Tibial artery (tissue), 4 donors: Measurements from ENCODE around the gene MBNL2.

Source experiments
- DNase-seq, 2 donors: peaks; one replicate each; pipeline ENCODE4 v3.0.0-alpha.2; 2019
- H3K27ac ChIP-seq, 2 donors: fragments of 200-600 bp; sonication (generic) in 1 of 2; 1 replicate in 1 of 2; 2 replicates in 1 of 2; pipeline ENCODE4 v1.5.1; 2018 to 2019; ENCODE audit warnings: mild to moderate bottlenecking in 1 of 2
- H3K27me3 ChIP-seq, 2 donors: fragments of 200-600 bp; sonication (generic) in 1 of 2; one replicate each; pipeline versions ENCODE4 v1.5.1 to v1.6.0; 2016 to 2019
- H3K36me3 ChIP-seq, 3 donors: fragments of 200-600 bp; sonication (generic) in 2 of 3; one replicate each; pipeline ENCODE4 v1.5.1; 2016 to 2019; ENCODE audit warnings: mild to moderate bottlenecking in 2 of 3
- H3K4me1 ChIP-seq, 4 donors: fragments of 200-600 bp; sonication (generic) in 2 of 4; 1 replicate in 3 of 4; 2 replicates in 1 of 4; pipeline ENCODE4 v1.5.1; 2016 to 2019
- H3K4me3 ChIP-seq, 2 donors: fragments of 200-600 bp; sonication (generic) in 1 of 2; 1 replicate in 1 of 2; 2 replicates in 1 of 2; pipeline ENCODE4 v1.5.1; 2018 to 2019; ENCODE audit warnings: mild to moderate bottlenecking in 2 of 2
- H3K9me3 ChIP-seq, 3 donors: fragments of 200-600 bp; sonication (generic) in 1 of 3; one replicate each; pipeline ENCODE4 v1.5.1; 2016 to 2019
- intact Hi-C: fragments of 100-400 bp; cut with DNase I; formaldehyde crosslinking; loops from one replicate; pipeline ENCODE4 v1.15.0; 2023; ENCODE audit warnings: low total_unique reads
- TF ChIP-seq, protein P1 (sequence below), 2 experiments: fragments of 200-600 bp in 1 of 2; fragments of 450-650 bp in 1 of 2; IDR thresholded peaks; one replicate each; pipeline ENCODE4 v1.5.1; 2017 to 2019; ENCODE audit warnings: antibody characterized with exemption in 2 of 2, mild to moderate bottlenecking in 1 of 2, moderate library complexity in 1 of 2

Gene MBNL2

DNA sequence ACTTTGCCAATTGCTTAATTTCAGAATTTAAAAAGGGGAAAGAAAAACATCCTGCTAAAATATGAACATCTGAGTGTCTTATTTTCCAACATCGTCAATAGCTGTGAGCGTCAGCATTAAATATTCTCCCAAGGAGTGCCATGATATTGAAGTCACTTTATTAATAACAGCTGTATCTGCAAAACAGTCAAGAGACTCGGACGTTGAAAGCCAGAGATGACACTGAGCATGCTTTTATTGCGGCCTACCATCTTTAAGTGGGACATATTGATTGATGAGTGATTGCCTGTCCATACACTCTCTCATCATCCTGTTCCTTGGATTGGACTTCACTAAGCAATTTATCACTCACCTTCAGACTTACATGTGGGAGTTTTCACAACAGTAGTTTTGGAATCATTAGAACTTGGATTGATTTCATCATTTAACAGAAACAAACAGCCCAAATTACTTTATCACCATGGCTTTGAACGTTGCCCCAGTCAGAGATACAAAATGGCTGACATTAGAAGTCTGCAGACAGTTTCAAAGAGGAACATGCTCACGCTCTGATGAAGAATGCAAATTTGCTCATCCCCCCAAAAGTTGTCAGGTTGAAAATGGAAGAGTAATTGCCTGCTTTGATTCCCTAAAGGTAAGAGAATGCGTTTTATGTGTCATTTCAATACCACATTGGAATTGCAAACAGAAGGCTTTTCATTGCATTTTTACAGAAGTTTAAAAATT is 53.8 kb downstream of the MBNL2 start:
- peaks cover 0 to 97% (median 71%) of the 10 kb centered on the region in 4 donors for H3K4me1 ChIP-seq
- H3K36me3 ChIP-seq = no peaks in the 10 kb centered on the region
- no peak overlapping the region for H3K4me3 ChIP-seq
- intact Hi-C loops = no loop called here
- no peak for DNase-seq
- TF ChIP-seq, protein P1, sequence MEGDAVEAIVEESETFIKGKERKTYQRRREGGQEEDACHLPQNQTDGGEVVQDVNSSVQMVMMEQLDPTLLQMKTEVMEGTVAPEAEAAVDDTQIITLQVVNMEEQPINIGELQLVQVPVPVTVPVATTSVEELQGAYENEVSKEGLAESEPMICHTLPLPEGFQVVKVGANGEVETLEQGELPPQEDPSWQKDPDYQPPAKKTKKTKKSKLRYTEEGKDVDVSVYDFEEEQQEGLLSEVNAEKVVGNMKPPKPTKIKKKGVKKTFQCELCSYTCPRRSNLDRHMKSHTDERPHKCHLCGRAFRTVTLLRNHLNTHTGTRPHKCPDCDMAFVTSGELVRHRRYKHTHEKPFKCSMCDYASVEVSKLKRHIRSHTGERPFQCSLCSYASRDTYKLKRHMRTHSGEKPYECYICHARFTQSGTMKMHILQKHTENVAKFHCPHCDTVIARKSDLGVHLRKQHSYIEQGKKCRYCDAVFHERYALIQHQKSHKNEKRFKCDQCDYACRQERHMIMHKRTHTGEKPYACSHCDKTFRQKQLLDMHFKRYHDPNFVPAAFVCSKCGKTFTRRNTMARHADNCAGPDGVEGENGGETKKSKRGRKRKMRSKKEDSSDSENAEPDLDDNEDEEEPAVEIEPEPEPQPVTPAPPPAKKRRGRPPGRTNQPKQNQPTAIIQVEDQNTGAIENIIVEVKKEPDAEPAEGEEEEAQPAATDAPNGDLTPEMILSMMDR (IDR thresholded peaks at IDR 0.05) = no peak
- peak overlapping the region; percentile 65 to 72 for H3K27ac ChIP-seq
- no peaks in the 10 kb centered on the region for H3K9me3 ChIP-seq
- no peaks in the 10 kb centered on the region for H3K27me3 ChIP-seq

DNA sequence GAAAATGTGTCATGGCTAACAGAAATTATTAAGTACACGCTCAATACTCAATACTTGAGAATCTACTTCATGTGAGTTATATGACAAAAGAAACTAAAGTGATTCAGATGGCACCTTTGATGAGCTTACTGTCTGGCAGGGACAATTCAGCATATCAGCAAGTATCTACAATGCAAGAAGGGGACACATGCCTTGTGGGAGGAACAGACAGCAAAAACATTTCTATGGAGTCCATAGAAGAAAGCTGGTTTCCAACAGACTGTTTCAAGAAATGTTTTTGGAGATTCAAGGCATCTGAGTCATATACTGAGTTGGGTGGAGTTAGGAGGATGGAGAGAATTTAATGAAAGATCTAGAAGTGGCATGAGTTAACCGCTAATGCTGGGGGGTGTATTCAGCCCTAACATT is 54.7 kb downstream of the MBNL2 start:
- DNase-seq = no peak
- TF ChIP-seq, protein P1 (IDR thresholded peaks at IDR 0.05) = no peak
- Histone ChIP-seq H3K9me3 (no peaks in the 10 kb centered on the region), H3K27ac (peak overlapping the region; percentile 39 to 47), H3K4me3 (no peak overlapping the region), H3K36me3 (no peaks in the 10 kb centered on the region), H3K4me1 (peaks cover 0 to 99% (median 72%) of the 10 kb centered on the region in 4 donors), H3K27me3 (no peaks in the 10 kb centered on the region)
- intact Hi-C loops = no loop called here

DNA sequence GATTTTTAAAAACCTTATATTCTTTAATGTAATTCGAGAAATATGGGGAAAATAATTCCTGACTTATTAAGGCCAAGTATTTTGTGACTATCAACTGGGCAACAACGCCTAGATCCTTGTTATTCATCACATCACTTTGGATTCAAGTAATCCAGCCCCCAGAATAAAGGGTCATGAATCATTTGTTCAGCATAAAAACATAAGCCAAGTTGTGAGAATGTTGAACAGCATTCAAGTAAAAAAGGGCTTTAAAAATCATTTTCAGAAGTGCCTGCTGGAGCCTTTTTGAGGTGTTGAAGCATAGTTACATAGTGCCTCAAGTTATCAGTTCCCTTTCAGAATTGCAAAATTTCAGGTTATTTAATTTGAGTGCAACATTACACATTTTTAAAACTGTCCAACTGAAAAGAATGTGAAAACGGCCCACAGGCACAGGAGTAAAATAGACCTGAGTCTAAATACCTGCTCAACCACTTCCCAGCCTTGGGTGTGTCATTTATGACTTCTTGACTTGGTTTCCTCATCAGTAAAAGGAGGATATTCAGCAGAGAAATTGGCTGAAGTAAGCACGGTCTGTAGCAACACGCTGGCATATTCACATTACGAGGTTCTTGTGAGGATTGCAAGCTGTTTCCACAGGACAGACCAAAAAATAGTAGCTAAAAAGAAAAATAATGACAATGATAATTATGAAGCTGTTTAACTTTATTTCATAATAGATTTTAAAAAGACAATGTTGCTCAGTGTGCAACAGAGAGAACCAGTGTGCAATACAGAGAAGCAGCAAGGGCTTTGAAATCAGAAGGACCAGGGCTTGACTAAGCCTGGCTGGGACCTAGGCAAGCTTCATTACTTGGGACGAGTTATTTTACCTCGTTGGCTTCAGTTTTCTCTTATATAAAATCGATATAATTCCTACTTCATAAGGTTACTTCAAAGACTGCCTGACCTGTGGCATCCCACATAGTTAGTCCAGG is 56.6 kb downstream of the MBNL2 start:
- DNase-seq = no peak
- intact Hi-C loops = no loop called here
- Histone ChIP-seq H3K36me3 (no peaks in the 10 kb centered on the region), H3K4me3 (no peak overlapping the region), H3K27ac (peak overlapping the region; percentile 47 to 68), H3K9me3 (no peaks in the 10 kb centered on the region), H3K27me3 (no peaks in the 10 kb centered on the region), H3K4me1 (peaks cover 0 to 100% (median 68%) of the 10 kb centered on the region in 4 donors)
- TF ChIP-seq, protein P1 (IDR thresholded peaks at IDR 0.05) = no peak

DNA sequence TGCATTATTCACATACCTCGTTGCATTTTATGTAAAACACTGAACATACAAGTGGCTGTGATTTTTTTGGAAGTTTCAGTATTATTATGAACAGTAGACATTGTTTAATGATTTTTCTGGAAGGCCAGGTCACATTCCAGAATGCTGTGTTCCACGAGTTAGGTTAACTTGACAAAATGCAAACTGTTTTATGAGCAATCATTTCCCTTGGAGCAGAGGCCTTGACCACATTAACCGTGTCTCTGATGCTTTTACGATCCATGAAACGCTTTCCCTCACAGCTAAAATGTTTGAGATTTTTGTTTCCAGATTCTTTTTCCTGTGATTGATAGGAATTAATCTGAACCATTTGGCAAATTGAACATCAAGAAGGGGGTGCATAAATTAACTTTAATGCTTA is 57.8 kb downstream of the MBNL2 start:
- intact Hi-C loops = loop anchor here (10.0 kb wide), 1 partner anchor 55 kb away; no protein-coding TSS in a partner anchor
- Histone ChIP-seq H3K4me3 (no peak overlapping the region), H3K4me1 (peaks cover 0 to 100% (median 64%) of the 10 kb centered on the region in 4 donors), H3K27ac (peak overlapping the region; percentile 47 to 68), H3K36me3 (no peaks in the 10 kb centered on the region), H3K27me3 (no peaks in the 10 kb centered on the region), H3K9me3 (no peaks in the 10 kb centered on the region)
- no peak for DNase-seq
- TF ChIP-seq, protein P1 (IDR thresholded peaks at IDR 0.05) = no peak

DNA sequence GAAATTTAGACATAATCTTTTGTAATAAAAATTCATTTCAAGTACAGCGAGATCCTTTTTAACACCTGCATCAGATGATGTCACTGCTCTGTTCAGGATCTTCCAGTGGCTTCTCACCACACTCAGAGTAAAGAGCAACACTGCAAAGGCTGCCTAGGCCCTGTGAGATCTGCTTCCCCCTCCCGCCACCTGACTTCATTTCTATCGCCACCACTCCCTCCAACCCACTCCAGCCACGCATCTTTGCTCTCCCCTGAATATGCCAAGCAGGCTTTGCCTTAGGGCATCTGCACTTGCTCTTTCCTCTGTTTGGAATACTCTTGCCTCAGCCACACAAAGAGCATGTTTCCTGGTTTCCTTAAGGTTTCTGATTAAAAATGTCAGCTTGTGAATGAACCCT is 58.3 kb downstream of the MBNL2 start:
- peaks cover 0 to 100% (median 63%) of the 10 kb centered on the region in 4 donors for H3K4me1 ChIP-seq
- intact Hi-C loops = loop anchor here (10.0 kb wide), 1 partner anchor 54 kb away; no protein-coding TSS in a partner anchor

More for the DNA sequence above, 58.3 kb downstream of the MBNL2 start:
- no peak overlapping the region for H3K4me3 ChIP-seq
- no peaks in the 10 kb centered on the region for H3K27me3 ChIP-seq
- H3K9me3 ChIP-seq = no peaks in the 10 kb centered on the region
- no peaks in the 10 kb centered on the region for H3K36me3 ChIP-seq
- TF ChIP-seq, protein P1 (IDR thresholded peaks at IDR 0.05) = no peak
- DNase-seq = no peak
- H3K27ac ChIP-seq = peak overlapping the region; percentile 47 to 68
